K562 (cell line): ENCODE data around the gene TXNRD2. TPM values are rescaled to one million over a fixed set of nuclear protein-coding genes. Genes with fewer than 3 reads are reported as not detected.

Experiments used
- polyA plus RNA-seq, 8 experiments: library from polyadenylated mRNA; depleted of rRNA in 4 of 8; stranded (reverse) in 5 of 8; unstranded in 3 of 8; fragments of >200 nt; fragmentation: Nextera tagmentation in 2 of 8; fragmentation: Illumina TruSeq in 1 of 8; extraction: Ambion mirVana in 2 of 8; extraction: Trizol in 1 of 8; gene quantifications; 2 replicates each; pipeline versions ENCODE4 v1.2.1 to v1.2.3, GENCODE V29; 2011 to 2014; ENCODE audit warnings: inconsistent platforms in 1 of 8, missing spikeins in 1 of 8
- total RNA-seq, 7 experiments: library from RNA; depleted of rRNA in 6 of 7; stranded (reverse); fragments of >200 nt in 6 of 7; fragmentation: Illumina TruSeq in 2 of 7; extraction: Trizol in 2 of 7; gene quantifications; 2 replicates each; pipeline versions ENCODE4 v1.2.1 to v1.2.3, GENCODE V29; 2011 to 2021; ENCODE audit warnings: low replicate concordance in 1 of 7
- TF ChIP-seq, protein P1 (sequence below): fragments of 450-650 bp; formaldehyde crosslinking; IDR thresholded peaks from 2 replicates; pipeline ENCODE4 v1.4.0; 2022; ENCODE audit warnings: mild to moderate bottlenecking, moderate library complexity
- TF ChIP-seq, protein P2 (sequence below): fragments of 250-450 bp; sonication (Bioruptor Pico); IDR thresholded peaks from 2 replicates; pipeline ENCODE4 v1.4.0; 2020

The TXNRD2 gene
- total and polyA plus RNA-seq, 9 of the 15 experiments (the other 6 are each of a cell fraction or from before 2014, with no cell fraction given) = 3.3 to 80.2 (median 49.4) TPM

DNA sequence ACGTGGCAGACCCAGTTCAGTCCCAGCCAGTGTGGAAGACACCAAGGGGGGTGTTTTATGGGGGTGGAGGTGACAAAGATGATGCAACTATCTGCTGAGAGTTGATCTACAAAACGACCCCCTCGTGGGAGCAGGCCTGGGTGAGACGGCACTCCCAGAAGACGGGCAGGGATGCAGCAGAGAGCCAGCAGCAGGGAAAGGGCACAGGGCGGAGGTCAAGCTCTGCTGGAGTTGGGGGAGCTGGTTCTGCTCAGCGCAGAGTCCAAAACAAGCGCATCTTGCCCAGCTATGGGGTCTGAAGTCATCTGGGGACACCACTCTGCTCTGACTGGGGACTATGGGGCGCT, 90.9 kb downstream of the TXNRD2 start (continued):
- TF ChIP-seq, protein P1, sequence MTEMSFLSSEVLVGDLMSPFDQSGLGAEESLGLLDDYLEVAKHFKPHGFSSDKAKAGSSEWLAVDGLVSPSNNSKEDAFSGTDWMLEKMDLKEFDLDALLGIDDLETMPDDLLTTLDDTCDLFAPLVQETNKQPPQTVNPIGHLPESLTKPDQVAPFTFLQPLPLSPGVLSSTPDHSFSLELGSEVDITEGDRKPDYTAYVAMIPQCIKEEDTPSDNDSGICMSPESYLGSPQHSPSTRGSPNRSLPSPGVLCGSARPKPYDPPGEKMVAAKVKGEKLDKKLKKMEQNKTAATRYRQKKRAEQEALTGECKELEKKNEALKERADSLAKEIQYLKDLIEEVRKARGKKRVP (CRISPR knock-in tag) = 0 out of 2 replicates have a peak, but pooled peaks have one; percentile 47
- TF ChIP-seq, protein P2, sequence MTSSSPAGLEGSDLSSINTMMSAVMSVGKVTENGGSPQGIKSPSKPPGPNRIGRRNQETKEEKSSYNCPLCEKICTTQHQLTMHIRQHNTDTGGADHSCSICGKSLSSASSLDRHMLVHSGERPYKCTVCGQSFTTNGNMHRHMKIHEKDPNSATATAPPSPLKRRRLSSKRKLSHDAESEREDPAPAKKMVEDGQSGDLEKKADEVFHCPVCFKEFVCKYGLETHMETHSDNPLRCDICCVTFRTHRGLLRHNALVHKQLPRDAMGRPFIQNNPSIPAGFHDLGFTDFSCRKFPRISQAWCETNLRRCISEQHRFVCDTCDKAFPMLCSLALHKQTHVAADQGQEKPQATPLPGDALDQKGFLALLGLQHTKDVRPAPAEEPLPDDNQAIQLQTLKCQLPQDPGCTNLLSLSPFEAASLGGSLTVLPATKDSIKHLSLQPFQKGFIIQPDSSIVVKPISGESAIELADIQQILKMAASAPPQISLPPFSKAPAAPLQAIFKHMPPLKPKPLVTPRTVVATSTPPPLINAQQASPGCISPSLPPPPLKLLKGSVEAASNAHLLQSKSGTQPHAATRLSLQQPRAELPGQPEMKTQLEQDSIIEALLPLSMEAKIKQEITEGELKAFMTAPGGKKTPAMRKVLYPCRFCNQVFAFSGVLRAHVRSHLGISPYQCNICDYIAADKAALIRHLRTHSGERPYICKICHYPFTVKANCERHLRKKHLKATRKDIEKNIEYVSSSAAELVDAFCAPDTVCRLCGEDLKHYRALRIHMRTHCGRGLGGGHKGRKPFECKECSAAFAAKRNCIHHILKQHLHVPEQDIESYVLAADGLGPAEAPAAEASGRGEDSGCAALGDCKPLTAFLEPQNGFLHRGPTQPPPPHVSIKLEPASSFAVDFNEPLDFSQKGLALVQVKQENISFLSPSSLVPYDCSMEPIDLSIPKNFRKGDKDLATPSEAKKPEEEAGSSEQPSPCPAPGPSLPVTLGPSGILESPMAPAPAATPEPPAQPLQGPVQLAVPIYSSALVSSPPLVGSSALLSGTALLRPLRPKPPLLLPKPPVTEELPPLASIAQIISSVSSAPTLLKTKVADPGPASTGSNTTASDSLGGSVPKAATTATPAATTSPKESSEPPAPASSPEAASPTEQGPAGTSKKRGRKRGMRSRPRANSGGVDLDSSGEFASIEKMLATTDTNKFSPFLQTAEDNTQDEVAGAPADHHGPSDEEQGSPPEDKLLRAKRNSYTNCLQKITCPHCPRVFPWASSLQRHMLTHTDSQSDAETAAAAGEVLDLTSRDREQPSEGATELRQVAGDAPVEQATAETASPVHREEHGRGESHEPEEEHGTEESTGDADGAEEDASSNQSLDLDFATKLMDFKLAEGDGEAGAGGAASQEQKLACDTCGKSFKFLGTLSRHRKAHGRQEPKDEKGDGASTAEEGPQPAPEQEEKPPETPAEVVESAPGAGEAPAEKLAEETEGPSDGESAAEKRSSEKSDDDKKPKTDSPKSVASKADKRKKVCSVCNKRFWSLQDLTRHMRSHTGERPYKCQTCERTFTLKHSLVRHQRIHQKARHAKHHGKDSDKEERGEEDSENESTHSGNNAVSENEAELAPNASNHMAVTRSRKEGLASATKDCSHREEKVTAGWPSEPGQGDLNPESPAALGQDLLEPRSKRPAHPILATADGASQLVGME (CRISPR knock-in tag) = peak; percentile 7; the same call in 1 of the 2 replicates
